COLO668 (cell line): ENCODE data around the gene TFCP2.
A peak's percentile ranks its signal among the peaks of the same experiment; 100 is the strongest.
"Not testable (repeated sequence)": the region's sequence is repeated elsewhere in the genome, so short reads cannot be mapped to it uniquely, and the experiment has no call there.

ENCODE experiments used
- DNase-seq: peaks from one replicate; lab custom pipeline; 2025; ENCODE audit not compliant: unreplicated experiment; lab: John Stamatoyannopoulos, UW

Gene TFCP2

GRCh38 chr12:51085757-51086156 is 87.2 kb downstream of the TFCP2 start:
- DNase-seq: no peak

- DNase-seq: peak; percentile 91
Observed at GRCh38 chr12:51083126-51083833, 89.7 kb downstream of the TFCP2 start, which contains the start of gene CSRNP2. CSRNP2 (minus strand) TSS chr12:51083596; CDS start chr12:51076561, 7,035 bp downstream.

- peak; percentile 7 for DNase-seq
Observed at GRCh38 chr12:51082561-51083125, 90.3 kb downstream of the TFCP2 start.

GRCh38 chr12:51081421-51081820 is 91.5 kb downstream of the TFCP2 start:
- no peak for DNase-seq

- DNase-seq: no peak
Observed at GRCh38 chr12:51080136-51080535, 92.8 kb downstream of the TFCP2 start.

- not testable (repeated sequence) for DNase-seq
Observed at GRCh38 chr12:51078866-51079265, 94.1 kb downstream of the TFCP2 start.

- DNase-seq: not testable (repeated sequence)
Observed at GRCh38 chr12:51078346-51078745, 94.6 kb downstream of the TFCP2 start.

GRCh38 chr12:51077930-51078329 is 95.0 kb downstream of the TFCP2 start:
- no peak for DNase-seq

GRCh38 chr12:51076236-51076930 is 96.6 kb downstream of the TFCP2 start:
- DNase-seq: no peak

- DNase-seq: no peak
Observed at GRCh38 chr12:51075390-51075789, 97.5 kb downstream of the TFCP2 start.

GRCh38 chr12:51071663-51072062 is 101.3 kb downstream of the TFCP2 start:
- no peak for DNase-seq

GRCh38 chr12:51070004-51070403 is 102.9 kb downstream of the TFCP2 start:
- DNase-seq: no peak

GRCh38 chr12:51067771-51068170 is 105.2 kb downstream of the TFCP2 start:
- no peak for DNase-seq

- no peak for DNase-seq
Observed at GRCh38 chr12:51067229-51067628, 105.7 kb downstream of the TFCP2 start.

- DNase-seq: no peak
Observed at GRCh38 chr12:51065530-51065929, 107.4 kb downstream of the TFCP2 start.

GRCh38 chr12:51062631-51063397 is 110.1 kb downstream of the TFCP2 start:
- no peak for DNase-seq

- no peak for DNase-seq
Observed at GRCh38 chr12:51059086-51059485, 113.8 kb downstream of the TFCP2 start.

GRCh38 chr12:51056242-51056641 is 116.7 kb downstream of the TFCP2 start:
- DNase-seq: no peak

- no peak for DNase-seq
Observed at GRCh38 chr12:51055060-51055459, 117.9 kb downstream of the TFCP2 start.

- DNase-seq: no peak
Observed at GRCh38 chr12:51051787-51052186, 121.1 kb downstream of the TFCP2 start.

- no peak for DNase-seq
Observed at GRCh38 chr12:51049525-51049924, 123.4 kb downstream of the TFCP2 start.
